Endothelial cell (in vitro differentiated cells): ENCODE data around the gene FGD6. TPM values are rescaled to one million over a fixed set of nuclear protein-coding genes. Genes with fewer than 3 reads are reported as not detected.

Experiments used
- DNase-seq: peaks from one replicate; pipeline ENCODE4 v3.0.0; 2021; ENCODE audit warnings: low spot score
- H3K27ac Mint-ChIP-seq: one replicate; pipeline ENCODE4 v1.8.0; 2021; ENCODE audit warnings: mixed read lengths, inconsistent platforms; ENCODE audit not compliant: unreplicated experiment
- H3K27me3 Mint-ChIP-seq: one replicate; pipeline ENCODE4 v1.8.0; 2021; ENCODE audit warnings: mild to moderate bottlenecking, moderate library complexity, mixed read lengths, inconsistent platforms; ENCODE audit not compliant: unreplicated experiment
- H3K36me3 Mint-ChIP-seq: one replicate; pipeline ENCODE4 v1.8.0; 2021; ENCODE audit warnings: mild to moderate bottlenecking, low read depth, mixed read lengths, inconsistent platforms; ENCODE audit not compliant: unreplicated experiment
- H3K4me1 Mint-ChIP-seq: one replicate; pipeline ENCODE4 v1.8.0; 2021; ENCODE audit warnings: mild to moderate bottlenecking, mixed read lengths, inconsistent platforms; ENCODE audit not compliant: unreplicated experiment
- H3K4me3 Mint-ChIP-seq: one replicate; pipeline ENCODE4 v1.8.0; 2021; ENCODE audit warnings: mild to moderate bottlenecking, mixed read lengths, inconsistent platforms; ENCODE audit not compliant: unreplicated experiment
- H3K9me3 Mint-ChIP-seq: one replicate; pipeline ENCODE4 v1.8.0; 2021; ENCODE audit warnings: mixed read lengths, inconsistent platforms; ENCODE audit not compliant: unreplicated experiment
- total RNA-seq: library from RNA; stranded (reverse); fragmentation: NEBNext Ultra II Directional; extraction: Animal tissue kit (Norgen Biotek cat#: 25700); gene quantifications from one replicate; pipeline ENCODE4 v1.2.1, GENCODE V29; 2021; ENCODE audit not compliant: unreplicated experiment
- TF ChIP-seq, protein P1 (sequence below): fragments of 200-600 bp; sonication (generic); IDR thresholded peaks from one replicate; pipeline ENCODE4 v1.5.0; 2021; ENCODE audit warnings: antibody characterized with exemption; ENCODE audit not compliant: unreplicated experiment

FGD6 gene
- total RNA-seq, 1 donor from 2014 or later, result 35.4 TPM

- peaks cover 8% of the 10 kb centered on the region for H3K36me3 Mint-ChIP-seq
- TF ChIP-seq, protein P1, sequence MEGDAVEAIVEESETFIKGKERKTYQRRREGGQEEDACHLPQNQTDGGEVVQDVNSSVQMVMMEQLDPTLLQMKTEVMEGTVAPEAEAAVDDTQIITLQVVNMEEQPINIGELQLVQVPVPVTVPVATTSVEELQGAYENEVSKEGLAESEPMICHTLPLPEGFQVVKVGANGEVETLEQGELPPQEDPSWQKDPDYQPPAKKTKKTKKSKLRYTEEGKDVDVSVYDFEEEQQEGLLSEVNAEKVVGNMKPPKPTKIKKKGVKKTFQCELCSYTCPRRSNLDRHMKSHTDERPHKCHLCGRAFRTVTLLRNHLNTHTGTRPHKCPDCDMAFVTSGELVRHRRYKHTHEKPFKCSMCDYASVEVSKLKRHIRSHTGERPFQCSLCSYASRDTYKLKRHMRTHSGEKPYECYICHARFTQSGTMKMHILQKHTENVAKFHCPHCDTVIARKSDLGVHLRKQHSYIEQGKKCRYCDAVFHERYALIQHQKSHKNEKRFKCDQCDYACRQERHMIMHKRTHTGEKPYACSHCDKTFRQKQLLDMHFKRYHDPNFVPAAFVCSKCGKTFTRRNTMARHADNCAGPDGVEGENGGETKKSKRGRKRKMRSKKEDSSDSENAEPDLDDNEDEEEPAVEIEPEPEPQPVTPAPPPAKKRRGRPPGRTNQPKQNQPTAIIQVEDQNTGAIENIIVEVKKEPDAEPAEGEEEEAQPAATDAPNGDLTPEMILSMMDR, result no peak
- H3K4me1 Mint-ChIP-seq, result peaks cover 27% of the 10 kb centered on the region
- no peak overlapping the region for H3K4me3 Mint-ChIP-seq
- H3K27ac Mint-ChIP-seq, result peak overlapping the region; percentile 98
- H3K27me3 Mint-ChIP-seq, result peaks cover 2% of the 10 kb centered on the region
- no peaks in the 10 kb centered on the region for H3K9me3 Mint-ChIP-seq
- DNase-seq, result no peak
Measured at GRCh38 chr12:95168746-95169145, 48.5 kb downstream of the FGD6 start.

GRCh38 chr12:95164656-95165055 lies 52.6 kb downstream of the FGD6 start:
- no peak overlapping the region for H3K4me3 Mint-ChIP-seq
- peaks cover 2% of the 10 kb centered on the region for H3K27me3 Mint-ChIP-seq
- peaks cover 19% of the 10 kb centered on the region for H3K36me3 Mint-ChIP-seq
- no peaks in the 10 kb centered on the region for H3K9me3 Mint-ChIP-seq
- DNase-seq, result no peak
- TF ChIP-seq, protein P1, result no peak
- H3K4me1 Mint-ChIP-seq, result peaks cover 10% of the 10 kb centered on the region
- no peak overlapping the region for H3K27ac Mint-ChIP-seq

DNA sequence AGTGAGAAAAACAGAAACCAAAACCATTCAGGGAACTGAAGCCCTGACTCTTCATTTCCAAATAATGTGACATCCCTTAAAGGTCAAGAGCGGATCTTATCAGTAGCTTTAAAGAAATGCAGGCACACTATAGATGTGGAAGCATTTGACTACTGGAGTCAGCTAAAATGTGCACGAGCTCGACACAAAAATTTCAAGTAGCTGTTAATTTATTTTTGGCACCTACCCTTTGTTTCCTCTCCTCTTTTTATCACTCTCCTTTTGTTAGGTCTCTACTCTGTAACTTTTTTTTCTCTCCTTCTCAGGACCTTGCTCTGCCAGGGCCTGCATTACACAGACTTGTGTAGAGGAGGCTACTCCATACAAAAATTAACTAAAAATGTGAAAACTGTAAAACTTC lies 58.3 kb downstream of the FGD6 start:
- Mint-ChIP-seq H3K36me3 (peaks cover 22% of the 10 kb centered on the region), H3K9me3 (no peaks in the 10 kb centered on the region), H3K4me3 (no peak overlapping the region), H3K27me3 (no peaks in the 10 kb centered on the region), H3K27ac (no peak overlapping the region), H3K4me1 (no peaks in the 10 kb centered on the region)
- TF ChIP-seq, protein P1, result no peak
- DNase-seq, result no peak

DNA sequence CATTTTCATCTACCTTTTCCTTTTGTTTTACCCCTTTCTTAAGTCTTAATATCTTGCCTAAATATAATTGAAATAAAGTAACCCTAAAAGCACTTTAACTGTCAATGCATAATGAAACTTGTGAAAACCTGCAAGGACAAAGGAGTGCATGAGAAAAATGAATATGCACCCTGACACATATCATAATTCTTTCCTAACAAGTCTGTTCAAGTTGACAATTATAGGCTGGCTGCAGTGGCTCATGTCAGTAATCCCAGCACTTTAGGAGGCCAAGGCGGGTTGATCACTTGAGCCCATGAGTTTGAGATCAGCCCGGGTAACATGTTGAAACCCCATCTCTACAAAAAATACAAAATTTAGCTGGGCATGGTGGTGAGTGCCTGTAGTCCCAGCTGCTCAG lies 65.4 kb downstream of the FGD6 start:
- H3K4me1 Mint-ChIP-seq, result peaks cover 6% of the 10 kb centered on the region
- H3K9me3 Mint-ChIP-seq, result no peaks in the 10 kb centered on the region
- H3K36me3 Mint-ChIP-seq, result peaks cover 8% of the 10 kb centered on the region
- TF ChIP-seq, protein P1, result no peak
- no peak overlapping the region for H3K4me3 Mint-ChIP-seq
- no peak overlapping the region for H3K27ac Mint-ChIP-seq
- H3K27me3 Mint-ChIP-seq, result no peaks in the 10 kb centered on the region
- no peak for DNase-seq

DNA sequence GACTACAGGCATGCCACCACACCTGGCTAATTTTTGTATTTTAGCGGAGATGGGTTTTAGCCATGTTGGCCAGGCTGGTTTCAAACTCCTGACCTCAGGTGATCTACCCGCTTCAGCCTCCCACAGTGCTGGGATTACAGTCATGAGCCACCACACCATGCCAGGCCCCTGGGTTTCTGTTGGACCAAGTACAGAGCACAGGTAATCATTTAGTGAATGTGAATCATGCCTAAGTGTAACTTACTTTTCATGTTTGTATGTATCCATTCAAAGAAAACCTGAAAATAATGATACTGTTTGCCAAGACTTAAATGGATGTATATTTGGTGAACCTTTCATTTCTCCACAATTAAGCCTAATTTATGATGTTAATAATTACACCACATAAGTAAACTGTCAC lies 65.9 kb downstream of the FGD6 start:
- Mint-ChIP-seq H3K4me3 (no peak overlapping the region), H3K4me1 (peaks cover 6% of the 10 kb centered on the region), H3K36me3 (peaks cover 4% of the 10 kb centered on the region), H3K9me3 (no peaks in the 10 kb centered on the region), H3K27me3 (no peaks in the 10 kb centered on the region), H3K27ac (no peak overlapping the region)
- DNase-seq, result no peak
- TF ChIP-seq, protein P1, result no peak
